Hindlimb muscle (tissue), 1 donor: ENCODE data around the gene CIB2. TPM values are rescaled to one million over a fixed set of nuclear protein-coding genes. Genes with fewer than 3 reads are reported as not detected.

Source experiments
- DNase-seq: peaks from one replicate; pipeline ENCODE4 v3.0.0-alpha.2; 2013
- polyA plus RNA-seq: library from polyadenylated mRNA; unstranded; fragments of 120-200 nt; gene quantifications from one replicate; pipeline ENCODE4 v1.2.1, GENCODE V29; 2013; ENCODE audit not compliant: insufficient read length

CIB2 gene
- polyA plus RNA-seq, 1 donor = 11.5 TPM

DNA sequence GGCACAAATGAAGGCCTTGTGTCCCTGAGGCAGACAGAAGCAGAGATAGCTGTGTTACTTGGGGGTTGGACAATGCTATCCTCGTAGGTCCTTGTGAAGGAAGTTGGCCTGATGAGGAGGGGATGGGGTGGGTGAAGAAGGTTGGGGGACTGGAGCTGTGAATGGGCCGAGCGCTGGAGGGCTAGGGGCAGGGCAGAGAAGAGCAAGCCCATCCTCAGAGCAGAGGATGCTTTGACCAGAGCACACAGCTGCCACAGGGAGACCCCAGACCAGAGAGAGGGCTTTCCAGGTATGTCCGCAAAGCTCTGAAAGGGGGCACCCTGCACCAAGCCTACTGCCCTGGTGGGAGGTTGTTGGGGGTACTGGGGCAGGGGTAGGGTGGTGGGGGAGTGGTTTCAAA lies 48.1 kb downstream of the CIB2 start:
- DNase-seq = no peak

DNA sequence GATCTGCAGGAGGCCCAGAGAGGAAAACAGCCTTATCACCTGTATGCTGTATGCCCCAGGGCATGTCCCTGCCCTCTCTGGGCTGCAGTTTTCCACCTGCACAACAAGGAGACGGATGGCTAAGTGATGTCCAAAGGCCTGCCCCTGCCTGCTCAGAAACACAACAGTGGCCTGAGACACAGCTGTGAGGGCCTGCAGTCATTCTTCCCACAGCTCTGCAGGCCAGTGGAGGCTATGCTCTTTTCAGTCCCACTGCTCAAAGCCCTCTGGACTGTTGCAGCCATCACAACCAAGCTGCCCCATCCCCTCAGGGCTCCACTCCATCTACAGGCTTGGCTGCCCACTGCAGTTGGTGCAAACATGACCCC lies 48.5 kb downstream of the CIB2 start:
- no peak for DNase-seq

DNA sequence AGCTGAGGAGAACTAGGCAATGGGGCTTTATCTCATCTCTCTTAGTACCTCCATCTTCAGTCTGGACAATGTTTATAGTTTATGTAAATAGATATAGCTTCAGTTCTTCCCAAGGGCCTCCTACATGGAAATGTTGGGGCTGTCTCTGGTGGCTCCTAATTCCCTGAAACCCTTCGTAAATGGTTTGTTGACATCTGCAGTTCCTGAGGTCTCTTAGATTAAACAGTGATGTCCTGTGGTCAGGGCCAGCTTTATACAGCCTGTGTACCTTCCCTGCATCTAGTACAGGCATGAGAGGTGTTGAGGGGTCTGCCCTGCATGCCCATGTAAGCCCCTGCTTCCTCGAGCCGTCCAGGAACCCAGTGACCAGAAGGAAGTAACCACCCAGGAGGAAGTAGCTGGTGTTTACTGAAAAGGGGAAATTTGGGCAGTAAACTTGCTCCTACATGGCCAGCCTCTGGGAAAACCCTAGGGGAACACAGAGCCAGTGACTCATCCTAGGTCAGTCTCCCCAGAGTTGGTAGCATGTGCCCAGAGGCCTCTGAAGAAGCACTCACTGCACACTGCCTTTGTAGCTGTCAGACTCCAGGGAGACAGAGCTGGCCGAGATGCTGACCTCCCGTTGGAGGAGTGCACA lies 49.0 kb downstream of the CIB2 start:
- no peak for DNase-seq

DNA sequence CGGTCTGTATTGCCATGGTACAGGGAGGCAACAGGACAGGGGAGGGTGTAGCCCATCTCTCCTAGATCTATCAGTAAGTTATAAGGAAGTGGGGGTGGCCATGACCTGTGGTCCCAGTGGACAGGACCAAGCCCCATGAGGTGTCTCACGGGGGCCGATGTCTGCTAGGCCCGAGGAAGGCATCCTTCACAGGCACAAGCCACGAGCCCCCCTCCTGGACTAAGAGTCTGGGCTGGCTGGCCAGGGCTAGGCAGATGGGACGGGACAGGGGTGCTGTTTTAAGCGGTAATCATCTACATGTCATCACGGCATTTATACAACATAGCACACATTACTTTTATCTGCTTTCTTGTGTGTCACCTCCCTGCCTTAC lies 51.2 kb downstream of the CIB2 start:
- DNase-seq = no peak

DNA sequence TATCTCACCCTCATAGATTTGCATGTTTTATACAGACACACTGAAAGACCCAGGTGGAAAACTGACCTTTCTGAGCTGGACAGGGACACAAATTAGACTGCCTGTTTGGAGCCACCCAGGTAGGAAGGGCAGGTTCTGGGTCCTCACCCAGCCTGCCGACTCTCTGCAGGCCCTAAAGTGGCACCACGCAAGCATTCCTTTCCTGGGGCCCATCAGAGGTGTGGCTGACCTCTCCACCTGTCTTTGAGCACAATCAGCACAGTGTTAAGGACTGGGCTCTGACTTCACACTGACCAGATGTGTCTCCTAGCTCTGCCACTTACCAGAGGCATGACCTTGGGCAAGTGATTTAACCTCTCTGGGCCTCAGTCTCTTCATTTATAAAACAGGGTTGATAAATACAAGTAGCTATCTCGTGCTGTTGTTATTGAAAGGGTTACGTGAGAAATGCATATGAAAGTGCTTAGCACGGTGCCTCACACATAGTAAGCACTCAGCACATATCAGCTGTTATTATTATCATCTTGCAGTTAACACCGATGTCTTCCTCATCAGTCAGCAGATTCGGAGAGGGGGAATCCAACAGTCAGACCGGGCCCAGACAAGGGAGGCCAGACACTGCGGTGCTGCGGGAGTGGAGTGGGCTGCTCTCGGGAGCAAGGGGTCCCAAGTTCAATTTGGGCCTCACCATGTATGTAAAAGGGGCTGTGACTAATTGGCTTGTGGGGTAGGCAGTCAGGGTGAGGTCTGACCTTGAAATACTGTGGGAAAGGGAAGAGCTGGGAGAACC lies 51.8 kb downstream of the CIB2 start:
- DNase-seq = no peak

DNA sequence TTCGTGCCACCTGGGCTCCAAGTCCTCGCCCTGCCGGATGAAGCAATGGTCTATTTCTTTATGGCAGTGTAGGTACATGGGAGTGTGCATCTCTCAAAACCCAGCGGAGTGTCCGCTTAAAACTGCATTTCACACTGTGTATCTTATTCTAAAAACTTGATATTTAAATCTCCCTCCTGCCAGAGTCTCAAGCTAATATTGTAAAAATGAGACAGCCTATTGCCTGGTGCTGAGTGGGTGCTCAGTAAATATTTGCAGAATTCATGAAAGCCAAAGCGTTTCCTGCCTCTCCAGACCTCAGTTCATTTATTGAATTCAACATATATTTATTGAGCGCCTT lies 53.4 kb downstream of the CIB2 start:
- DNase-seq = no peak

DNA sequence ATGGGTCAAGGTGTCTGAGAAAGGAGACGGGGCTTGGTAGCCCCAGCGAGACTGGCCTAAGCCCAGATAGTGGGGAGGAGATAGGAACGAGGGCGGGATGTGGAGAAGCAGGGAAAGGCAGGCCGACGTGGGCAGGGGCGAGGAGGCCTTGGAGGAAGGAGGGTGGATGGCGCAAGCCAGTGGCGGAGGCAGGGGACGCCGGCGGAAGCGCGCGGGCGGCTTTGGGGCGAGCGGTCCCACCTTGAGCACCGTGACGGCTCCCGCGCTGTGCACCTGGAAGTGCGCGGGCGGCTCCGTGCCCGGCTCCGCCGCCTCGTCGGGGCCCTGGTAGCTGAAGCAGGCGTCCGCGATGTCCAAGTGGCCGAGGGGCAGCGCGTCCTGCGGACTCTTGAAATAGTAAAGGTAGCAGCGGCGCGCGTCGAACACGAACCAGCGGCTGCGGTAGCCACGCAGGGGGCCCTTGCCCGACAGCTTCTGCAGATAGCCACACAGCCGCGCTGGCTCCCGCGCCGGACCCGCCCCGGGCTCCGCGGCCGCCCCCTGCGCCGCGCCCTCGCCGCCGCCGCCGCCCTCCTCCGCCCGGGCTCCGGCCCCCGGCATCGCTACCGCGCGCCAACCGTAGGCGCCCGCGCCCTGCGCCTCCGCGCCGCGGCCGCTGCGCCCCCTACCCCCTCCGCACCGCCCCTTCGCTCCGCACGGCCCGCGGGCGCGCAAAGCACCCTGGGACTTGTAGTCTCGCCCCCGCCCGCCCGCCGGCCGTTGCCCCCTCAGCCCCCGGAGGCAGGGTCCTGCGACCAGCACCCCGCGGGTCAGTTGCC lies 54.0 kb downstream of the CIB2 start, which contains the start of gene TBC1D2B:
TBC1D2B (minus strand) TSS at position 659 of the 818 bp plus-strand sequence; CDS start at position 600, 59 bp downstream.
- DNase-seq = peak; percentile 75

DNA sequence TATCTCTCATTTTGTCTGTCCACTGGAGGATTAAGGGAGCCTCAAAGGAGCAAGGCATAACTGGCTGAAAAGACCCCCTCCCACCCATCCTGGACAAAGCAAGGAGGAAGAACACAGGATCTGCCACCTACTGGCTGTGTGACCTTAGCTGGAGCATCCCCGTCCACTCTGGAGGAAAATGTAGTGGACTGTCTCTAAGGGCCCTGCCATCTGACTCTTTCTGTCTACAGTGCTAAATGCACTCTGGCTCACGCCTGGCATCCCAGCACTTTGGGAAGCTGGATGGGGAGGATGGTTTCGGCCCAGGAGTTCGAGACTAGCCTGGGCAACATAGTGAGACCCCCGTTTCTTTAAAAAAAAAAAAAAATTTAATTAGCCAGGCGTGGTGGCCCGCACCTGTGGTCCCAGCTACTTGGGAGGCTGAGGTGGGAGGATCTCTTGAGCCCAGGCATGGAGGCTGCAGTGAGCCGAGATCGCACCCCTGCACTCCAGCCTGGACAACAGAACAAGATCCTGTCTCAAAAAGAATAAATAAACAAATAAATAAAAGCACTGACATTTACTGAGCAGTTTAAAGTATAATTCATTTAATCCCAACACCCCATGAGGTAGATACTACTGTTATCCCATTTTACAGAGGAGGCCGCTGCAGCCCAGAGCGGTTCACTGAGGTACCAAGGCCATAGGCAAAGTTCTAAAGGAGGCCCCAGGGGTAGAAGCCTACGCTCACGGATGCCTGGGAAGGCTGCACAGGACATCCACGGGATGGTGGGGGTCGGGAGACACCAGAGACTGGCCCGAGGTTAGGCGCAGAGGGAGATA lies 54.8 kb downstream of the CIB2 start:
- no peak for DNase-seq

DNA sequence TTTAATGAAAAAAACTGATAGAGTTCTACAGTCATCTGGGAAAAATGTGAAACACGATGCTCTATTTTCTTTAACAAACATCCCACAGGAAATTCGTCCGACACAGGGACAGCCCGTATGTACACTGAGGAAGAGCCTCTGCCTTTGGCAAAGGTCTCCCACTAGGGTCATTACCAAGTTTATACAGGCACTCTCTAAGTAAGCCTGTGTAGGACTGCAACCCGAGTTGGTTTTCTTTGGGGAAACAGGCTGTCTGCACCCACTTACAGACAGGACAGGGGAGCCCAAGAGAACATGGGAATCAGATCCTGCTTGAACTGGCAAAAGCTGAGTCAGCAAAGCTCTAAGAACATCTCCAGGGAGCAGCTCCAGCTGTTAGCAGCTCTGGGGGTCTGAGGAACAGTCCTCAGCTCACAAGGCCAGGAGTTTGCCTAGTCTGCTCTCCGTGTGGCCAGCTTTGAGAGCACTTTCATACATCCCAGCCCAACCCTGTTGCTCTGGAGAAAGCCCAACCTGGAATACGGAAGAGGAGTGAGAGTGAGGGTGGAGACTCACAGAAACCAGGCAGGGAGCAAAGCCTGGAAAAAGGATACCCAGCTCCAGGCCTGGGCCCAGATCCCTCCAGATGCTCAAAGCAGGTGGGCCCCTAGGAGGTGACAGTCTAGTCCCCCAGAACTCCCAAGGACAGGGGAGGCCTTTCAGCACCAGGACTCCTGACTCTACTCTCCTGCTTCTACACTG lies 55.6 kb downstream of the CIB2 start:
- peak; percentile 78 for DNase-seq

DNA sequence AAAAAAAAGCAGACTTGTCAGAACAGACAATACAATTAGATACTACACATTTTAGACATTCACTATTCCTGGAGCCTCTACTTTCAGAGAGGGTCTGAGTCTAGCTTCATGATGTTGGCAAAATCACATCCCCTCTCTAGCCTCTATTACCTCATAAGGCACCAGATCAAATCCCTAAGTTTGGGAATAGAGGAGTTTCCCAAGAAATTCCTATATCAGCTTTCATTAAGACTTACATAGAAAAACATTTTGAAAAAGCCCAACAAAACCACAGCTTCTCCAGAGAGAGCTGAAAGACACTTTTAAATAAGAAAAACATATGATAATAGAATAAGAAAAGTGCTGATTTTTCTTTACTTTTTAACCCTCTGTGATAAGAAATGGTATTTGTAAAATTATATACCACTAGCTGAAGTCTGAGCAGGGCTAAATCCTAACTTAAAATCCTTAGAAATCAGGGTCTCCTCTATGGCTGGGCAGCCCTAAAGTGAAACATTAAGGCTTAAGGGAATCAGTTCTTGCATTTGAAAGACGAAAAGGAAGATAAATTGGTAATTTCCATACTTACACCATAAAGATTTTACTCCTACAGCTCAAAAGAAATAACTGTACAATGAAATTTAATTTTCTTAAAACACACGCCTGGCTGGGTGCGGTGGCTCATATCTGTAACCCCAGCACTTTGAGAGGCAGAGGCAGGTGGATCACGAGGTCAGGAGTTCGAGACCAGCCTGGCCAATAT lies 58.0 kb downstream of the CIB2 start:
- no peak for DNase-seq

DNA sequence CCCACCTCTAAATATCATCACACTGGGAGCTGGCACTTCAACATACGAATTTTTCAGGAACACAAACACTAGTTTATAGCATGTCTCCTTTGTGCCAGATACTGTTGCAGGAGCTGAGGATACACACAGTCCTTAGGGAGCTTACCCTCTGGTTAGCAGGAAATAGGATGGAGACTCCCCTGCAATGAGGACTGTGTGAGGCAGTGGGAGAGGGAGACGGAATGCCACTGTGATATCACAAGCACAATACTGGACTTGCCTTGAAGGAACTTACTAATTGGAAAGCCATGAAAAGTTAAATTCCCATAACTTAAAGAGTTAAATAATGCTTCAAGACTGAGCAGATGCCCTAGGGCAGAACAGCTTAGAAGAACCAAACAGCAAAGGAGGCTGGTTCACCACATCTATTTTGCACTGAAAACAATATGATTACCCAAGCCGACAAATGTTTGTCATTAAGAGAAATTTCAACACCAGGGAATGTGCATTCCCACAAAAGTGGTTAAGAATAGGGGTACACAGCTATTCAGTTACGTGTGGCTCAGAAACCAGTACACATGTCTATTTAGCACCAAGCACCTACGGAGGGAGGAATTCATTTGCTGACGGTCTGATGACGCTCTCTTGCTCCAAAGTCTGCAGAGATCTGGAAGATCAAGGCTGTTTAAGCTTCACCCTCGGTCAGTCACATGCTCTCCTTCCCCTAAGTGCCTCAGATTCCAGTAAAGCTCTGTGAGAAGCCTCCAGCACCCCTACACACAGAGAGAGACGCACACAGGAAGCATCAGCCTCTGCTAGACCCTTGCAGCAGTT lies 59.0 kb downstream of the CIB2 start:
- no peak for DNase-seq

DNA sequence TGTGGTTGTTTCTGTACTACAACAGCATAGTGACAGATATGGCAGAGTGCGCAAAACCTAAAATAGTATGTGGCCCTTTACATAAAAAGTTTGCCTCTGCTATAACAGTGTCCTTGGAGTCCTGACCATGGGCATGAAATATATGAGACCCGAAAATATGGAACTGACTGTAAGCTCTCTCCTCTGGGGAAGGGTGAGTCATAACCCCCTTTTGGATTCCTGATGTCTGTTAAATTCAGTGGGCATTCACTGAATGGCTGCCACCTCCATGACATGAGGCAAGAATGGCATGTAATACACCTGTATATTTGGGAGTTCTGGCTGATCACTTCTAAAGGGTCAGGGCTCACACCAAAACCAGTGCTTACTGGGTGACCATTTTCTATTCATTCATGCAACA lies 59.9 kb downstream of the CIB2 start:
- DNase-seq = no peak

DNA sequence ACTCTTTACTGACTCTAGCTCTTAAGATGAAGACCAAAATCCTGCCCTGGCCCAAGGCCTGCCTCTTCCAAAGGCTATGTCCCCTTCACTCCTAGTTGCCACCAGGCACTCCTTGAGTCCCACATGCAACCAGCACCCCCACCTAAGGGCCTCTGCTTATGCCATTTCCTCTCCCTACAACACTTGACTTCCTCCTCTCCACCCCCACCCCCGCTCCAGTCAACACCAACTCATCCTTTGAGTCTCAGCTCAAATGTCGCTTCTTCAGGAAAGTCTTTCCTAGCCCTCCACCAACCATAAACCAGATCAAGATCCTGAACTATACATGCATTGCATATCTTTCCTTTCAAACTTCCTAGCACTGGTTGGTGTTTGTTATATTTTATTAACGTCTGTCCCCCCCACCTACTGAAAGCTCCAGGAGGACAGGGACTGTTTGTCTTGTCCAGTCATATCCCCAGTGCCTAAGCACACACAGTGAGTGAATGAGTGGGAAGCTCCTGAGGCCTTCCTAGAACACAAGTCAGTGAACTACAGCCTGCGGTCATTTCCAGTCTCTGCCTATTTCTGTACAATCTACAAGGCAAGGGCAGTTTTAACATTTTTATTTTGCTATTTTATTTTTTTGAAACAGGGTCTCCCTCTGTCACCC lies 61.1 kb downstream of the CIB2 start:
- DNase-seq = no peak

DNA sequence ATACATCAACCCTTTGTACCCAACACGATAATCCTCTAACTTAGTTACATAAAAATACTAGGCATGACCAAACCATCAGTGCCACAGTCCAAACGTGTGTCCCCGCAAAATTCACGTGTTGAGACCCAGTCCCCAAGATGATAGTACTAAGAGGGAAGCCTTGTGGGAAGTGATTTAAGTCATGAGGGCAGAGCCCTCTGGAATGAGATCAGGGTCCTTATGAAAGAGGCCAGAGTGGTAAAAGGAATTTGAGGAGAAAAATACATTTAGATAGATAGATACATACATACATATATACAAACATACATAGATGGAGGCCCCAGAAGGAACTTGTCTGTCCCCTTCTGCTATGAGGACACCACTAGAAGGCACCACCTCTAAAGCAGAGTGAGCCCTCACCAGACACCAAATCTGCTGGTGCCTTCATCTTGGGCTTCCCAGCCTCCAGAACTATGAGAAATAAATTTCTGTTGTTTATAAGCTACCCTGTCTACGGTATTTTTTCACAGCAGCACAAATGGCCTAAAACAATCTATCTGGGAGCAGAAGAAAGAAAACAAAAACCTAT lies 61.7 kb downstream of the CIB2 start:
- DNase-seq = no peak

DNA sequence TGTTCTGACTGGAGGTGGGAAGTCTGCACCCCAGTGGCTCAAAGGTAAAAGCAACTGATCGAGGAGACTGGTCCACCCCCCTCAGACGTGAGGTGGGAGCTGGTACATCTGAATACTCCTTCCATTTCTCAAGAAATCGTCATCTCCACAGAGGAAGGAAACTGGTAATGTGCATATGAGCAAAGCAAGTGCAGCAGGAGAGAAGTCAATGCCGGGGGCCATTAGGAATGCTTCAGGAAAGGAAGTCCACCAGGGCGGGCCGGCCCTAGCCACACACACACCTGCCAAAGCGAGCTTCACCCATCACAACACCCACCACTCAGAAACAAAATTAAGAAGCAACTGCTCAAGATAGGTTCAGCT lies 62.2 kb downstream of the CIB2 start:
- DNase-seq = no peak

DNA sequence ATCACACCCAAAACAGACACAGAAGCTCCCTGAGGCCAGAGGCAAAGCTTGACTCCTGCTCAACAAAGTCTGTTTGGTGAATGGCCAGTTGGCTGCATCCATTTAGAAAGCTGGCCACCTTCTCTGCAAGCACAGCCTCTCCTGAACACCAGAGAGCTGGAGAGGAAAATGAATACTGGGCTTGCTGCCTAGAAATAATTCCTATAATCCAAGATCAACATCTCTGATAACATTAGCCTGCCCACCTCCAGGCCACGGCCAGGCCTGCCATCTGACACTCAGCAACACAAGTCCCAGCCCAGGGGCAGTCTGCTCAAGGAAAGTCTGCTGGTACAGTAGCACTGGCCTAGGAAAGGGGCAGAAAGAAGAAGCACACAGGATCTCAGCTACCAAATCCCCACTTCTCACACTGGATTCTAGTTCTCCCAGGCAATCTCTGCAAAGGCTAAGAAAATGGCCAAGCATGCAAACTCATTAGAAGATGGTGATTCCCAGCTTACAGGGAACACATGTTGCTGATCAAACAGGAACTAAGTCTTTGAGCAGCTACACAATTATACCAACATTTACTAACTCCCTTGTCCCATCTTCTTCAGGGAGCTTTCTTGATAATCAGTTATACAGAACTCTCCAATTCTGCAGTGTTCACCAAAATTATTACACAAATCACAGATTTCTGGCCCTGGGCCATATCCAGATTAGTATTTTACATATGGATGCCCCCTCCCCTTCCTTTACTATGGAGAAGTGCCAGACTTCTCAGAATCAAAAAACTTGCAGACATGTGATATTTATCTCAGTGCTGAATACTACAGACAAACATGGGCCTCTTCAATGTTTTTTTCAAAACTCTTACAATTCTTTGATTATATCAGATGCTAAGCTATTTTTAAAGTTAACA lies 63.7 kb downstream of the CIB2 start:
- DNase-seq = no peak

DNA sequence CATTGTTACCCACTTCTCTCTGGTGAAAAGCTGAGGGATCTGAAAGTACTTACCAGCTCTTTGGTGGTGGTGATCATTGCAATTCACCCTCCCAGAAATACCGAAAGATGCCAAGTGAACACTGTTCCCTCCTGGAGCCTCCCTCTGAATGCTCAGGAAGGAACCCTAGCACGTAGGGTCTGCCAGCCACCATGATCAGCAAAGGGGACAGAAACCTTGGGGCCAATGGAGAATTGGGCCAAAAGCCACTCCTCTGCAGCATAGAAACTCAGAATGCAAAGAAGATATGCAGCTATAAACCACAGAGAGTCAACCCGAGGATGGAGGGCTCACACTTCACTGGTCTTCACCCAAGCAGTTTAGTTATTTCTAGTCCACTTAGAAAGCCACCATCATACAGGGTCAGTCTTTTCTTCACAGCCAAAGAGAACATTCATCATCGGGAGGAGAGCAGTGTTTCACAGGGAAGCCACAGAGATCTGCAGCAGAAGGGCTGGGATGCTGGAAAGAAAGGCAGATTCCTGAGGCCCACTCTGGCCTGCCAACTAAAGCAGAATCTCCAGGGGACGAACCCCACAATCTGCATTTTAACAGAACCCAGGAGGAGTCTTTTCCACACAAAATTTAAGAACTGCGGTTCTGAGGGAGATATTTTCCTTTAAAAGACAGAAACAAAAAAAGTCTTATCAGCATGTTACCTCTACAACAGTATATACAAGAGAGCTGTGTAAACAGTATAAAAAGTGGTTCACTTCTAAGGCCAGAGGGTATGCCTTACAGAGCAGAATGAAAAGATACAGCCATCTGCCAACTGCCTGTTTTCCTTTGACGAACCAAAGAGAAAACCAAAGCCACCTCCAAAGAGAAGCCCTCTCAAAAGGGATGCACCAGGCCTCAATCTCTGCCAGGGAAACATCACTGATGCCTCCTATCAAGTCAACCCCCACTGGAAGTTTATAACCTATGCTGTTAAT lies 65.0 kb downstream of the CIB2 start:
- no peak for DNase-seq
